H9 (cell line): ENCODE data around the gene APP. TPM values are rescaled to one million over a fixed set of nuclear protein-coding genes. Genes with fewer than 3 reads are reported as not detected.
A peak's percentile ranks its signal among the peaks of the same experiment; 100 is the strongest.

Source experiments
- DNase-seq: peaks from one replicate; pipeline ENCODE4 v3.0.0-alpha.2; 2017
- H2AFZ ChIP-seq: one replicate; pipeline ENCODE4 v1.6.1; 2013; ENCODE audit warnings: mild to moderate bottlenecking, low read length, control low read depth, moderate library complexity
- H2AK5ac ChIP-seq: 2 replicates; pipeline ENCODE4 v1.6.1; 2013; ENCODE audit warnings: low read length, control low read depth, mixed read lengths; ENCODE audit not compliant: insufficient read length
- H2BK120ac ChIP-seq: one replicate; pipeline ENCODE4 v1.6.1; 2013; ENCODE audit warnings: low read depth, mild to moderate bottlenecking, low read length, control low read depth, inconsistent platforms; ENCODE audit not compliant: poor library complexity, severe bottlenecking
- H2BK12ac ChIP-seq: 2 replicates; pipeline ENCODE4 v1.6.1; 2013; ENCODE audit warnings: low read length, control low read depth, mixed read lengths, low read depth; ENCODE audit not compliant: insufficient read length
- H2BK15ac ChIP-seq: 2 replicates; pipeline ENCODE4 v1.6.1; 2013; ENCODE audit warnings: low read depth, low read length, control low read depth
- H2BK20ac ChIP-seq: one replicate; pipeline ENCODE4 v1.6.1; 2013; ENCODE audit warnings: low read depth, mild to moderate bottlenecking, low read length, control low read depth, inconsistent platforms; ENCODE audit not compliant: poor library complexity, severe bottlenecking
- H2BK5ac ChIP-seq: 2 replicates; pipeline ENCODE4 v1.6.1; 2013; ENCODE audit warnings: low read length, control low read depth, mixed read lengths; ENCODE audit not compliant: insufficient read length
- H3K14ac ChIP-seq: 2 replicates; pipeline ENCODE4 v1.6.1; 2013; ENCODE audit warnings: low read length, control low read depth; ENCODE audit not compliant: insufficient read depth
- H3K18ac ChIP-seq: 2 replicates; pipeline ENCODE4 v1.6.1; 2013; ENCODE audit warnings: low read depth, mild to moderate bottlenecking, mixed read lengths, low read length, control low read depth; ENCODE audit not compliant: insufficient read length
- H3K23ac ChIP-seq: 2 replicates; pipeline ENCODE4 v1.6.1; 2013; ENCODE audit warnings: low read length, control low read depth, mixed read lengths, low read depth; ENCODE audit not compliant: insufficient read length
- H3K23me2 ChIP-seq: 2 replicates; pipeline ENCODE4 v1.6.1; 2013; ENCODE audit warnings: low read depth, mild to moderate bottlenecking, mixed read lengths, low read length, control low read depth; ENCODE audit not compliant: insufficient read length, poor library complexity, severe bottlenecking
- H3K27ac ChIP-seq: 2 replicates; pipeline ENCODE4 v1.5.1; 2013; ENCODE audit warnings: low read length, control low read depth, mixed read lengths, low read depth; ENCODE audit not compliant: insufficient read length
- H3K27me3 ChIP-seq: 2 replicates; pipeline ENCODE4 v1.6.1; 2013; ENCODE audit warnings: low read length, control low read depth, inconsistent platforms; ENCODE audit not compliant: insufficient read depth
- H3K4ac ChIP-seq: 2 replicates; pipeline ENCODE4 v1.6.1; 2013; ENCODE audit warnings: low read depth, mild to moderate bottlenecking, control low read depth, inconsistent platforms, low read length, moderate library complexity
- H3K4me1 ChIP-seq: 2 replicates; pipeline ENCODE4 v1.6.1; 2013; ENCODE audit warnings: low read length, control low read depth, inconsistent platforms; ENCODE audit not compliant: insufficient read depth
- H3K4me2 ChIP-seq: 2 replicates; pipeline ENCODE4 v1.6.1; 2013; ENCODE audit warnings: low read length, control low read depth, mixed read lengths; ENCODE audit not compliant: insufficient read length, insufficient read depth
- H3K56ac ChIP-seq: 2 replicates; pipeline ENCODE4 v1.6.1; 2013; ENCODE audit warnings: low read depth, mild to moderate bottlenecking, mixed read lengths, low read length, control low read depth; ENCODE audit not compliant: insufficient read length
- H3K79me1 ChIP-seq: 2 replicates; pipeline ENCODE4 v1.6.1; 2013; ENCODE audit warnings: low read depth, mild to moderate bottlenecking, moderate library complexity, low read length, control low read depth, inconsistent platforms; ENCODE audit not compliant: insufficient read depth, poor library complexity, severe bottlenecking
- H3K79me2 ChIP-seq: 2 replicates; pipeline ENCODE4 v1.6.1; 2013; ENCODE audit warnings: low read length, control low read depth, inconsistent platforms; ENCODE audit not compliant: insufficient read depth
- H3K9ac ChIP-seq: 2 replicates; pipeline ENCODE4 v1.6.1; 2013; ENCODE audit warnings: low read length, control low read depth, mixed read lengths; ENCODE audit not compliant: insufficient read length; ENCODE audit errors: extremely low read depth
- H3K9me3 ChIP-seq: one replicate; pipeline ENCODE4 v1.6.1; 2013; ENCODE audit warnings: low read depth, low read length, inconsistent platforms; ENCODE audit not compliant: control insufficient read depth
- H3T11ph ChIP-seq: one replicate; pipeline ENCODE4 v1.6.1; 2013; ENCODE audit warnings: mild to moderate bottlenecking, low read length, control low read depth, inconsistent platforms
- H4K20me1 ChIP-seq: one replicate; pipeline ENCODE4 v1.6.1; 2013; ENCODE audit not compliant: control insufficient read depth, insufficient read length, insufficient read depth
- H4K5ac ChIP-seq: 2 replicates; pipeline ENCODE4 v1.6.1; 2013; ENCODE audit warnings: low read depth, mild to moderate bottlenecking, mixed read lengths, low read length, control low read depth; ENCODE audit not compliant: insufficient read length
- H4K8ac ChIP-seq: replicated peaks from 2 replicates; pipeline ENCODE4 v1.6.1; 2013; ENCODE audit warnings: low read length, control low read depth, mixed read lengths, low read depth; ENCODE audit not compliant: insufficient read length
- H4K91ac ChIP-seq: 2 replicates; pipeline ENCODE4 v1.6.1; 2013; ENCODE audit warnings: low read depth, mild to moderate bottlenecking, moderate library complexity, mixed read lengths, low read length, control low read depth; ENCODE audit not compliant: insufficient read length
- H3K27ac Mint-ChIP-seq, 3 experiments: 2 replicates in 2 of 3; 3 replicates in 1 of 3; pipeline ENCODE4 v1.8.0; 2020 to 2021; ENCODE audit warnings: mixed read lengths in 3 of 3, mild to moderate bottlenecking in 1 of 3, moderate library complexity in 1 of 3
- H3K27me3 Mint-ChIP-seq: 2 replicates; pipeline ENCODE4 v1.8.0; 2021; ENCODE audit warnings: low read depth, mild to moderate bottlenecking, moderate library complexity, mixed read lengths
- H3K36me3 Mint-ChIP-seq, 3 experiments: 2 replicates in 2 of 3; 3 replicates in 1 of 3; pipeline ENCODE4 v1.8.0; 2020 to 2021; ENCODE audit warnings: low read depth in 3 of 3, mixed read lengths in 3 of 3; ENCODE audit not compliant: insufficient read depth in 1 of 3
- H3K4me1 Mint-ChIP-seq, 2 experiments: 2 replicates each; pipeline ENCODE4 v1.8.0; 2020; ENCODE audit warnings: mixed read lengths in 2 of 2
- H3K4me3 Mint-ChIP-seq, 2 experiments: 2 replicates in 1 of 2; 3 replicates in 1 of 2; pipeline ENCODE4 v1.8.0; 2020 to 2021; ENCODE audit warnings: mild to moderate bottlenecking in 2 of 2, mixed read lengths in 2 of 2, moderate library complexity in 1 of 2
- H3K9me3 Mint-ChIP-seq, 2 experiments: 2 replicates in 1 of 2; 3 replicates in 1 of 2; pipeline ENCODE4 v1.8.0; 2020; ENCODE audit warnings: mild to moderate bottlenecking in 2 of 2, mixed read lengths in 2 of 2, moderate library complexity in 1 of 2
- CTCF ChIP-seq: fragments of 200-600 bp; sonication (generic); conservative IDR thresholded peaks from 3 replicates; pipeline ENCODE4 v1.8.0; 2021; ENCODE audit warnings: antibody characterized with exemption, mild to moderate bottlenecking
- WGBS: extraction: QIAGEN DNeasy Blood & Tissue Kit; methylation state at CpG from one replicate; pipeline ENCODE4 v1.1.7; 2013; ENCODE audit warnings: missing lambda C conversion rate, low lambda C conversion rate, mixed read lengths; ENCODE audit not compliant: insufficient read length; ENCODE audit errors: extremely low coverage; 5-methylcytosine and 5-hydroxymethylcytosine counted together
- total RNA-seq: library from RNA; stranded (reverse); gene quantifications from 2 replicates; pipeline ENCODE4 v1.2.1, GENCODE V29; 2021

APP gene
- total RNA-seq, 1 experiment from 2014 or later: 380 TPM

GRCh38 chr21:25903607-25904006, 267.0 kb downstream of the APP start:
- H3K9me3 Mint-ChIP-seq: no peaks in the 10 kb centered on the region
- peak overlapping the region in 1 of 3 experiments; percentile 25; a peak in 2 of 7 replicates for H3K27ac Mint-ChIP-seq
- no peaks in the 10 kb centered on the region for H3K27me3 ChIP-seq
- H4K91ac ChIP-seq: no peak overlapping the region
- H3K9me3 ChIP-seq: no peaks in the 10 kb centered on the region
- H2BK15ac ChIP-seq: no peak overlapping the region
- H4K20me1 ChIP-seq: no peaks in the 10 kb centered on the region
- H2AFZ ChIP-seq: no peak overlapping the region
- H2BK12ac ChIP-seq: no peak overlapping the region
- H3K23ac ChIP-seq: no peak overlapping the region
- H3K9ac ChIP-seq: no peak overlapping the region
- no peak overlapping the region for H3K56ac ChIP-seq
- no CpG with 5 or more reads among the region's 5 CpGs for WGBS
- no peak overlapping the region for H4K8ac ChIP-seq
- H3K4me3 Mint-ChIP-seq: no peak overlapping the region
- H3K18ac ChIP-seq: no peak overlapping the region
- H3K4me2 ChIP-seq: no peak overlapping the region
- H3K4me1 ChIP-seq: no peaks in the 10 kb centered on the region; the same call in 1 of the 2 replicates
- H3K27ac ChIP-seq: no peak overlapping the region
- H2BK120ac ChIP-seq: no peak overlapping the region
- no peaks in the 10 kb centered on the region for H3K27me3 Mint-ChIP-seq
- no peak for DNase-seq
- peaks cover 18 to 54% (median 23%) of the 10 kb centered on the region in 3 experiments; a peak in 6 of 7 replicates for H3K36me3 Mint-ChIP-seq
- no peak overlapping the region for H3K14ac ChIP-seq
- no peak overlapping the region for H2BK5ac ChIP-seq
- H3K79me1 ChIP-seq: no peaks in the 10 kb centered on the region
- no peak overlapping the region for H3K4ac ChIP-seq
- no peak overlapping the region for H2AK5ac ChIP-seq
- no peak overlapping the region for H4K5ac ChIP-seq
- no peak for TF ChIP-seq CTCF
- no peak overlapping the region for H2BK20ac ChIP-seq
- H3T11ph ChIP-seq: no peak overlapping the region
- H3K4me1 Mint-ChIP-seq: peaks cover 4 to 15% of the 10 kb centered on the region in 2 experiments; a peak in 3 of 4 replicates
- no peaks in the 10 kb centered on the region for H3K79me2 ChIP-seq
- H3K23me2 ChIP-seq: no peaks in the 10 kb centered on the region
